GM19467 (cell line): ENCODE data around the gene MICAL2.

ENCODE experiments used
- ATAC-seq: cut with Tn5 transposase; IDR thresholded peaks from one replicate; pipeline ENCODE4 v1.9.1; 2021; ENCODE audit warnings: mild to moderate bottlenecking, moderate library complexity; ENCODE audit not compliant: unreplicated experiment

MICAL2 gene

GRCh38 chr11:12152321-12152720 lies 41.9 kb downstream of the MICAL2 start:
- ATAC-seq, result no peak

GRCh38 chr11:12154871-12155668 lies 44.7 kb downstream of the MICAL2 start:
- no peak for ATAC-seq

- no peak for ATAC-seq
Observed at GRCh38 chr11:12155696-12156095, 45.3 kb downstream of the MICAL2 start.

GRCh38 chr11:12156301-12157140 lies 46.1 kb downstream of the MICAL2 start:
- ATAC-seq, result no peak

- ATAC-seq, result no peak
Observed at GRCh38 chr11:12157241-12157661, 46.9 kb downstream of the MICAL2 start.

- no peak for ATAC-seq
Observed at GRCh38 chr11:12158909-12159308, 48.5 kb downstream of the MICAL2 start.

GRCh38 chr11:12159351-12160099 lies 49.1 kb downstream of the MICAL2 start:
- ATAC-seq, result no peak

GRCh38 chr11:12160231-12160630 lies 49.8 kb downstream of the MICAL2 start:
- ATAC-seq, result no peak

GRCh38 chr11:12160680-12161079 lies 50.3 kb downstream of the MICAL2 start:
- ATAC-seq, result no peak

- no peak for ATAC-seq
Observed at GRCh38 chr11:12161137-12161536, 50.7 kb downstream of the MICAL2 start.

GRCh38 chr11:12161603-12162350 lies 51.4 kb downstream of the MICAL2 start:
- no peak for ATAC-seq

GRCh38 chr11:12162652-12163051 lies 52.3 kb downstream of the MICAL2 start:
- ATAC-seq, result no peak

- no peak for ATAC-seq
Observed at GRCh38 chr11:12163181-12163941, 53.0 kb downstream of the MICAL2 start.

- ATAC-seq, result no peak
Observed at GRCh38 chr11:12164061-12165014, 53.9 kb downstream of the MICAL2 start.

GRCh38 chr11:12165237-12165875 lies 55.0 kb downstream of the MICAL2 start:
- no peak for ATAC-seq

GRCh38 chr11:12166299-12167060 lies 56.1 kb downstream of the MICAL2 start:
- ATAC-seq, result no peak
